HEK293 (cell line): Measurements from ENCODE around the gene MAPK12.
A peak's percentile ranks its signal among the peaks of the same experiment; 100 is the strongest.

Experiments
- GFI1B ChIP-seq: fragments of 450-650 bp; formaldehyde crosslinking; IDR thresholded peaks from 2 replicates; pipeline ENCODE4 v1.5.1; 2016; ENCODE audit warnings: missing biosample characterization, missing genetic modification characterization
- GLIS1 ChIP-seq: fragments of 450-650 bp; formaldehyde crosslinking; IDR thresholded peaks from 2 replicates; pipeline ENCODE4 v1.5.1; 2016; ENCODE audit warnings: missing biosample characterization, missing genetic modification characterization
- GLIS2 ChIP-seq: fragments of 450-650 bp; formaldehyde crosslinking; IDR thresholded peaks from 2 replicates; pipeline ENCODE4 v1.5.1; 2016; ENCODE audit warnings: missing biosample characterization, missing genetic modification characterization
- KLF1 ChIP-seq: fragments of 450-650 bp; formaldehyde crosslinking; IDR thresholded peaks from 2 replicates; pipeline ENCODE4 v1.5.1; 2016; ENCODE audit warnings: missing biosample characterization, missing genetic modification characterization
- KLF8 ChIP-seq: fragments of 450-650 bp; formaldehyde crosslinking; IDR thresholded peaks from 2 replicates; pipeline ENCODE4 v1.5.1; 2016; ENCODE audit warnings: missing biosample characterization, missing genetic modification characterization
- KLF9 ChIP-seq: fragments of 450-650 bp; formaldehyde crosslinking; IDR thresholded peaks from 2 replicates; pipeline ENCODE4 v1.5.1; 2016; ENCODE audit warnings: missing biosample characterization, missing genetic modification characterization, low read depth
- SCRT2 ChIP-seq: fragments of 450-650 bp; formaldehyde crosslinking; IDR thresholded peaks from 2 replicates; pipeline ENCODE4 v1.5.1; 2016; ENCODE audit warnings: missing biosample characterization, missing genetic modification characterization
- SETDB1 ChIP-seq: IDR thresholded peaks from one replicate; pipeline ENCODE4 v1.6.1; 2017; ENCODE audit warnings: mild to moderate bottlenecking, low read length, moderate library complexity, mixed read lengths; ENCODE audit not compliant: insufficient read length
- SP2 ChIP-seq: fragments of 450-650 bp; formaldehyde crosslinking; IDR thresholded peaks from 2 replicates; pipeline ENCODE4 v1.5.1; 2016; ENCODE audit warnings: missing biosample characterization, missing genetic modification characterization
- SP7 ChIP-seq: fragments of 450-650 bp; formaldehyde crosslinking; IDR thresholded peaks from 2 replicates; pipeline ENCODE4 v1.5.1; 2016; ENCODE audit warnings: missing biosample characterization, missing genetic modification characterization
- ZFHX2 ChIP-seq: fragments of 450-650 bp; formaldehyde crosslinking; conservative IDR thresholded peaks from 2 replicates; pipeline ENCODE4 v1.5.1; 2016; ENCODE audit warnings: missing biosample characterization, missing genetic modification characterization
- ZNF16 ChIP-seq: fragments of 450-650 bp; formaldehyde crosslinking; IDR thresholded peaks from 2 replicates; pipeline ENCODE4 v1.5.1; 2016; ENCODE audit warnings: low read depth, missing biosample characterization, missing genetic modification characterization
- ZNF221 ChIP-seq: fragments of 450-650 bp; formaldehyde crosslinking; IDR thresholded peaks from 2 replicates; pipeline ENCODE4 v1.5.1; 2017; ENCODE audit warnings: missing biosample characterization, missing genetic modification characterization, borderline replicate concordance
- ZNF324 ChIP-seq: fragments of 450-650 bp; formaldehyde crosslinking; IDR thresholded peaks from 2 replicates; pipeline ENCODE4 v1.5.1; 2016; ENCODE audit warnings: missing biosample characterization, missing genetic modification characterization
- ZNF341 ChIP-seq: fragments of 450-650 bp; formaldehyde crosslinking; IDR thresholded peaks from 2 replicates; pipeline ENCODE4; 2016; ENCODE audit warnings: low read depth, missing biosample characterization, missing genetic modification characterization
- ZNF426 ChIP-seq: fragments of 450-650 bp; formaldehyde crosslinking; IDR thresholded peaks from 2 replicates; pipeline ENCODE4 v1.5.1; 2017; ENCODE audit warnings: missing biosample characterization, missing genetic modification characterization, mild to moderate bottlenecking, inconsistent platforms, moderate library complexity
- ZNF514 ChIP-seq: fragments of 450-650 bp; formaldehyde crosslinking; IDR thresholded peaks from 2 replicates; pipeline ENCODE4 v1.5.1; 2016; ENCODE audit warnings: missing biosample characterization, missing genetic modification characterization
- ZNF623 ChIP-seq: fragments of 450-650 bp; formaldehyde crosslinking; IDR thresholded peaks from 2 replicates; pipeline ENCODE4 v1.5.1; 2016; ENCODE audit warnings: missing biosample characterization, missing genetic modification characterization
- ZNF660 ChIP-seq: fragments of 450-650 bp; IDR thresholded peaks from 2 replicates; pipeline ENCODE4 v1.5.1; 2018; ENCODE audit warnings: missing biosample characterization, mild to moderate bottlenecking, missing genetic modification characterization
- ZNF76 ChIP-seq: fragments of 450-650 bp; formaldehyde crosslinking; IDR thresholded peaks from 2 replicates; pipeline ENCODE4; 2016; ENCODE audit warnings: low read depth, missing biosample characterization, missing genetic modification characterization, borderline replicate concordance
- ZNF768 ChIP-seq: fragments of 450-650 bp; formaldehyde crosslinking; IDR thresholded peaks from 2 replicates; pipeline ENCODE4 v1.5.1; 2018; ENCODE audit warnings: missing biosample characterization, mild to moderate bottlenecking, missing genetic modification characterization
- ZNF830 ChIP-seq: fragments of 450-650 bp; IDR thresholded peaks from 2 replicates; pipeline ENCODE4 v1.5.0; 2018; ENCODE audit warnings: missing biosample characterization, missing genetic modification characterization, low read depth, mild to moderate bottlenecking, moderate library complexity
- ZSCAN16 ChIP-seq: fragments of 450-650 bp; formaldehyde crosslinking; IDR thresholded peaks from 2 replicates; pipeline ENCODE4 v1.5.1; 2016; ENCODE audit warnings: missing biosample characterization, missing genetic modification characterization
- TF ChIP-seq, protein P1 (sequence below): fragments of 450-650 bp; formaldehyde crosslinking; conservative IDR thresholded peaks from 2 replicates; pipeline ENCODE4 v1.5.1; 2016; ENCODE audit warnings: low read depth, missing biosample characterization, missing genetic modification characterization
- TF ChIP-seq, protein P2 (sequence below): fragments of 450-650 bp; formaldehyde crosslinking; IDR thresholded peaks from 2 replicates; pipeline ENCODE4 v1.5.1; 2016; ENCODE audit warnings: missing biosample characterization, missing genetic modification characterization
- TF ChIP-seq, protein P3 (sequence below): fragments of 450-650 bp; formaldehyde crosslinking; IDR thresholded peaks from 2 replicates; pipeline ENCODE4 v1.5.1; 2016; ENCODE audit warnings: missing biosample characterization, missing genetic modification characterization
- TF ChIP-seq, protein P4 (sequence below): fragments of 450-650 bp; formaldehyde crosslinking; optimal IDR thresholded peaks from 2 replicates; pipeline ENCODE3; 2016; ENCODE audit warnings: missing biosample characterization, mild to moderate bottlenecking, missing genetic modification characterization
- TF ChIP-seq, protein P5 (sequence below): fragments of 450-650 bp; formaldehyde crosslinking; IDR thresholded peaks from 2 replicates; pipeline ENCODE4 v1.5.1; 2016; ENCODE audit warnings: missing biosample characterization, missing genetic modification characterization
- TF ChIP-seq, protein P6 (sequence below): fragments of 450-650 bp; IDR thresholded peaks from 2 replicates; pipeline ENCODE4 v1.5.1; 2018; ENCODE audit warnings: missing biosample characterization, mild to moderate bottlenecking, missing genetic modification characterization

The MAPK12 gene

DNA sequence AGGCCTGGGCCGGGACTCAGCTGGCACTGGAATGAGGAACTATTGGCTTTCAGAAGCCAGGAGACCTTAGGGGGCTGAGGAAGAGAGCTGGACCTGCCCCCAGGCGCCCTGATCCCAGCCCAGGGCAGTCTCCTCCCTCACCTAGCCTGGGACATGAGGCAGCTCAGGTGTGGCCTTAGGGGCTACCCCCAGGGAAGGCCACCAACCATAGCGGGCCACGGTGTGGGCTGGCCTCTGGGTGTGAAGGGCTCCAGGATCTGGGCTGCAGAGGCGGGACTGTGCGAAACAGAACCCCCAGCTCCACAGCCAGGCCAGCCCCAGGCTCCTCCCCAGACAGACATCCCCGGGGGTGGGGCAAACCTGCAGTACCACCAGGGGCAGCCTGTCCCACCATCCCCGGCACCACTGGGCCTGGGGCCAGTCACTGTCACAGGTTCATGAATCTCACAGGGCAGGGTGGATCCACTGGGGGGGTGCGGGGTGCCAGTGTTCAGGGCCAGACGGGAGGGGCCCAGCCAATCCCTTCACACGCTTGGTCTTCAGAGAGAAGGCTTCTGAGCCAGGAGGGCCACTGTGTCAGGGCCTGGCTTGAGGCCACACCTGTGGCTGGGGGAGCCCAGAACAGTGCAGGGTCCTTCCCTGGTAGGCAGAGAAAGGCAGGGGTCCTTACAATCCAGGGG lies 42.5 kb upstream of the MAPK12 start (continued):
- no peak for TF ChIP-seq ZNF341 (tag by site-specific recombination)
- TF ChIP-seq ZNF221 (tag by site-specific recombination), result no peak
- no peak for TF ChIP-seq KLF8 (tag by site-specific recombination)
- peak; percentile 85 for TF ChIP-seq KLF1 (tag by site-specific recombination)
- TF ChIP-seq, protein P1, sequence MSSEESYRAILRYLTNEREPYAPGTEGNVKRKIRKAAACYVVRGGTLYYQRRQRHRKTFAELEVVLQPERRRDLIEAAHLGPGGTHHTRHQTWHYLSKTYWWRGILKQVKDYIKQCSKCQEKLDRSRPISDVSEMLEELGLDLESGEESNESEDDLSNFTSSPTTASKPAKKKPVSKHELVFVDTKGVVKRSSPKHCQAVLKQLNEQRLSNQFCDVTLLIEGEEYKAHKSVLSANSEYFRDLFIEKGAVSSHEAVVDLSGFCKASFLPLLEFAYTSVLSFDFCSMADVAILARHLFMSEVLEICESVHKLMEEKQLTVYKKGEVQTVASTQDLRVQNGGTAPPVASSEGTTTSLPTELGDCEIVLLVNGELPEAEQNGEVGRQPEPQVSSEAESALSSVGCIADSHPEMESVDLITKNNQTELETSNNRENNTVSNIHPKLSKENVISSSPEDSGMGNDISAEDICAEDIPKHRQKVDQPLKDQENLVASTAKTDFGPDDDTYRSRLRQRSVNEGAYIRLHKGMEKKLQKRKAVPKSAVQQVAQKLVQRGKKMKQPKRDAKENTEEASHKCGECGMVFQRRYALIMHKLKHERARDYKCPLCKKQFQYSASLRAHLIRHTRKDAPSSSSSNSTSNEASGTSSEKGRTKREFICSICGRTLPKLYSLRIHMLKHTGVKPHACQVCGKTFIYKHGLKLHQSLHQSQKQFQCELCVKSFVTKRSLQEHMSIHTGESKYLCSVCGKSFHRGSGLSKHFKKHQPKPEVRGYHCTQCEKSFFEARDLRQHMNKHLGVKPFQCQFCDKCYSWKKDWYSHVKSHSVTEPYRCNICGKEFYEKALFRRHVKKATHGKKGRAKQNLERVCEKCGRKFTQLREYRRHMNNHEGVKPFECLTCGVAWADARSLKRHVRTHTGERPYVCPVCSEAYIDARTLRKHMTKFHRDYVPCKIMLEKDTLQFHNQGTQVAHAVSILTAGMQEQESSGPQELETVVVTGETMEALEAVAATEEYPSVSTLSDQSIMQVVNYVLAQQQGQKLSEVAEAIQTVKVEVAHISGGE (tag by site-specific recombination), result no peak
- no peak for TF ChIP-seq ZNF830 (tag by site-specific recombination)
- TF ChIP-seq, protein P2, sequence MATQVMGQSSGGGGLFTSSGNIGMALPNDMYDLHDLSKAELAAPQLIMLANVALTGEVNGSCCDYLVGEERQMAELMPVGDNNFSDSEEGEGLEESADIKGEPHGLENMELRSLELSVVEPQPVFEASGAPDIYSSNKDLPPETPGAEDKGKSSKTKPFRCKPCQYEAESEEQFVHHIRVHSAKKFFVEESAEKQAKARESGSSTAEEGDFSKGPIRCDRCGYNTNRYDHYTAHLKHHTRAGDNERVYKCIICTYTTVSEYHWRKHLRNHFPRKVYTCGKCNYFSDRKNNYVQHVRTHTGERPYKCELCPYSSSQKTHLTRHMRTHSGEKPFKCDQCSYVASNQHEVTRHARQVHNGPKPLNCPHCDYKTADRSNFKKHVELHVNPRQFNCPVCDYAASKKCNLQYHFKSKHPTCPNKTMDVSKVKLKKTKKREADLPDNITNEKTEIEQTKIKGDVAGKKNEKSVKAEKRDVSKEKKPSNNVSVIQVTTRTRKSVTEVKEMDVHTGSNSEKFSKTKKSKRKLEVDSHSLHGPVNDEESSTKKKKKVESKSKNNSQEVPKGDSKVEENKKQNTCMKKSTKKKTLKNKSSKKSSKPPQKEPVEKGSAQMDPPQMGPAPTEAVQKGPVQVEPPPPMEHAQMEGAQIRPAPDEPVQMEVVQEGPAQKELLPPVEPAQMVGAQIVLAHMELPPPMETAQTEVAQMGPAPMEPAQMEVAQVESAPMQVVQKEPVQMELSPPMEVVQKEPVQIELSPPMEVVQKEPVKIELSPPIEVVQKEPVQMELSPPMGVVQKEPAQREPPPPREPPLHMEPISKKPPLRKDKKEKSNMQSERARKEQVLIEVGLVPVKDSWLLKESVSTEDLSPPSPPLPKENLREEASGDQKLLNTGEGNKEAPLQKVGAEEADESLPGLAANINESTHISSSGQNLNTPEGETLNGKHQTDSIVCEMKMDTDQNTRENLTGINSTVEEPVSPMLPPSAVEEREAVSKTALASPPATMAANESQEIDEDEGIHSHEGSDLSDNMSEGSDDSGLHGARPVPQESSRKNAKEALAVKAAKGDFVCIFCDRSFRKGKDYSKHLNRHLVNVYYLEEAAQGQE (tag by site-specific recombination), result no peak
- TF ChIP-seq, protein P3, sequence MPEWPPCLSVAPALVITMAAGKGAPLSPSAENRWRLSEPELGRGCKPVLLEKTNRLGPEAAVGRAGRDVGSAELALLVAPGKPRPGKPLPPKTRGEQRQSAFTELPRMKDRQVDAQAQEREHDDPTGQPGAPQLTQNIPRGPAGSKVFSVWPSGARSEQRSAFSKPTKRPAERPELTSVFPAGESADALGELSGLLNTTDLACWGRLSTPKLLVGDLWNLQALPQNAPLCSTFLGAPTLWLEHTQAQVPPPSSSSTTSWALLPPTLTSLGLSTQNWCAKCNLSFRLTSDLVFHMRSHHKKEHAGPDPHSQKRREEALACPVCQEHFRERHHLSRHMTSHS (tag by site-specific recombination), result no peak
- peak; percentile 75 for TF ChIP-seq GLIS1 (tag by site-specific recombination)
- no peak for TF ChIP-seq ZNF514 (tag by site-specific recombination)
- TF ChIP-seq ZNF623 (tag by site-specific recombination), result no peak
- TF ChIP-seq GFI1B (tag by site-specific recombination), result no peak
- peak; percentile 63 for TF ChIP-seq SP2
- TF ChIP-seq ZFHX2 (tag by site-specific recombination), result peak; percentile 45; the same call in 1 of the 2 replicates
- no peak for TF ChIP-seq SETDB1
- no peak for TF ChIP-seq ZSCAN16 (tag by site-specific recombination)
- peak; percentile 84 for TF ChIP-seq SCRT2 (tag by site-specific recombination)
- TF ChIP-seq ZNF16 (tag by site-specific recombination), result no peak
- TF ChIP-seq ZNF426 (tag by site-specific recombination), result no peak
- TF ChIP-seq ZNF324 (tag by site-specific recombination), result no peak
- TF ChIP-seq GLIS2, result peak; percentile 59
- TF ChIP-seq KLF9 (tag by site-specific recombination), result no peak
- TF ChIP-seq, protein P4, sequence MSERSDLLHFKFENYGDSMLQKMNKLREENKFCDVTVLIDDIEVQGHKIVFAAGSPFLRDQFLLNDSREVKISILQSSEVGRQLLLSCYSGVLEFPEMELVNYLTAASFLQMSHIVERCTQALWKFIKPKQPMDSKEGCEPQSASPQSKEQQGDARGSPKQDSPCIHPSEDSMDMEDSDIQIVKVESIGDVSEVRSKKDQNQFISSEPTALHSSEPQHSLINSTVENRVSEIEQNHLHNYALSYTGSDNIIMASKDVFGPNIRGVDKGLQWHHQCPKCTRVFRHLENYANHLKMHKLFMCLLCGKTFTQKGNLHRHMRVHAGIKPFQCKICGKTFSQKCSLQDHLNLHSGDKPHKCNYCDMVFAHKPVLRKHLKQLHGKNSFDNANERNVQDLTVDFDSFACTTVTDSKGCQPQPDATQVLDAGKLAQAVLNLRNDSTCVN, result no peak
- TF ChIP-seq, protein P5, sequence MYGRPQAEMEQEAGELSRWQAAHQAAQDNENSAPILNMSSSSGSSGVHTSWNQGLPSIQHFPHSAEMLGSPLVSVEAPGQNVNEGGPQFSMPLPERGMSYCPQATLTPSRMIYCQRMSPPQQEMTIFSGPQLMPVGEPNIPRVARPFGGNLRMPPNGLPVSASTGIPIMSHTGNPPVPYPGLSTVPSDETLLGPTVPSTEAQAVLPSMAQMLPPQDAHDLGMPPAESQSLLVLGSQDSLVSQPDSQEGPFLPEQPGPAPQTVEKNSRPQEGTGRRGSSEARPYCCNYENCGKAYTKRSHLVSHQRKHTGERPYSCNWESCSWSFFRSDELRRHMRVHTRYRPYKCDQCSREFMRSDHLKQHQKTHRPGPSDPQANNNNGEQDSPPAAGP (tag by site-specific recombination), result peak; percentile 87; the same call in 1 of the 2 replicates
- peak; percentile 73; the same call in 1 of the 2 replicates for TF ChIP-seq ZNF76
- TF ChIP-seq, protein P6, sequence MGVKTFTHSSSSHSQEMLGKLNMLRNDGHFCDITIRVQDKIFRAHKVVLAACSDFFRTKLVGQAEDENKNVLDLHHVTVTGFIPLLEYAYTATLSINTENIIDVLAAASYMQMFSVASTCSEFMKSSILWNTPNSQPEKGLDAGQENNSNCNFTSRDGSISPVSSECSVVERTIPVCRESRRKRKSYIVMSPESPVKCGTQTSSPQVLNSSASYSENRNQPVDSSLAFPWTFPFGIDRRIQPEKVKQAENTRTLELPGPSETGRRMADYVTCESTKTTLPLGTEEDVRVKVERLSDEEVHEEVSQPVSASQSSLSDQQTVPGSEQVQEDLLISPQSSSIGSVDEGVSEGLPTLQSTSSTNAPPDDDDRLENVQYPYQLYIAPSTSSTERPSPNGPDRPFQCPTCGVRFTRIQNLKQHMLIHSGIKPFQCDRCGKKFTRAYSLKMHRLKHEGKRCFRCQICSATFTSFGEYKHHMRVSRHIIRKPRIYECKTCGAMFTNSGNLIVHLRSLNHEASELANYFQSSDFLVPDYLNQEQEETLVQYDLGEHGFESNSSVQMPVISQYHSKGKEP, result no peak
- 0 out of 2 replicates have a peak, but pooled peaks have one; percentile 20 for TF ChIP-seq ZNF660
- peak; percentile 56; the same call in 1 of the 2 replicates for TF ChIP-seq SP7
- no peak for TF ChIP-seq ZNF768
